Measurements from ENCODE around the gene CACNA1A. TPM values are rescaled to one million over a fixed set of nuclear protein-coding genes. Genes with fewer than 3 reads are reported as not detected.
A peak's percentile ranks its signal among the peaks of the same experiment; 100 is the strongest.

Gene CACNA1A
- polyA plus RNA-seq, 2 of the 4 experiments (the other 2 are of a cell fraction), result 0.27 to 0.71 TPM

GRCh38 chr19:13483215-13483614 lies 23.1 kb downstream of the CACNA1A start:
- ATAC-seq, result no peak
- no peak for FAIRE-seq
- Histone ChIP-seq H3K4me3 (no peak overlapping the region), H3K27ac (no peak overlapping the region), H3K4me2 (no peak overlapping the region), H3K9me3 (0 out of 3 replicates have a peak, but pooled peaks cover 2% of the 10 kb centered on the region), H3K4me1 (no peaks in the 10 kb centered on the region)
- TF ChIP-seq NR3C1 (IDR thresholded peaks at IDR 0.05), result no peak
- TF ChIP-seq MAZ (IDR thresholded peaks at IDR 0.05; ENCODE audit: borderline replicate concordance, low read depth, low read length), result no peak
- TF ChIP-seq ESRRA (IDR thresholded peaks at IDR 0.05; ENCODE audit: borderline replicate concordance, low read length), result no peak
- POLR2A ChIA-PET, result no interaction called here
- 4% methylated on average over 5 of the region's 5 CpGs for whole genome bisulfite sequencing (ENCODE audit: missing lambda C conversion rate)
- CTCF ChIA-PET, result no interaction called here
- peak in 1 of 2 experiments; percentile 16 for DNase-seq (ENCODE audit: low read depth in 1 of 2, low spot score in 1 of 2)

- Histone ChIP-seq H3K4me2 (no peak overlapping the region), H3K4me1 (no peaks in the 10 kb centered on the region), H3K9me3 (0 out of 3 replicates have a peak, but pooled peaks cover 2% of the 10 kb centered on the region), H3K4me3 (no peak overlapping the region), H3K27ac (no peak overlapping the region)
- CTCF ChIA-PET, result no interaction called here
- no peak for ATAC-seq
- FAIRE-seq, result no peak
- TF ChIP-seq CBX8 (IDR thresholded peaks at IDR 0.05), result no peak
- TF ChIP-seq ZSCAN20 (CRISPR knock-in tag; IDR thresholded peaks at IDR 0.05), result no peak
- POLR2A ChIA-PET, result no interaction called here
- DNase-seq (ENCODE audit: low read depth in 1 of 2, low spot score in 1 of 2), result no peak
- 14% methylated on average over 2 of the region's 2 CpGs for WGBS (ENCODE audit: missing lambda C conversion rate)
These were observed 27.7 kb downstream of the CACNA1A start for GRCh38 chr19:13478576-13478975.

- ChIA-PET POLR2A (no interaction called here), CTCF (no interaction called here)
- WGBS (ENCODE audit: missing lambda C conversion rate), result no CpG with 5 or more reads among the region's 1 CpG
- H3K9me3 ChIP-seq, result no peaks in the 10 kb centered on the region
- no peak overlapping the region for H3K27ac ChIP-seq
- ATAC-seq, result no peak
- no peaks in the 10 kb centered on the region for H3K4me1 ChIP-seq
- no peak for DNase-seq (ENCODE audit: low read depth in 1 of 2, low spot score in 1 of 2)
- H3K4me2 ChIP-seq, result no peak overlapping the region
- no peak for TF ChIP-seq HOXB13 (CRISPR knock-in tag; IDR thresholded peaks at IDR 0.05; ENCODE audit: low read depth)
- TF ChIP-seq MAZ (IDR thresholded peaks at IDR 0.05; ENCODE audit: borderline replicate concordance, low read depth, low read length), result no peak
- TF ChIP-seq E2F6 (IDR thresholded peaks at IDR 0.05; ENCODE audit: borderline replicate concordance, low read depth), result no peak
- no peak for TF ChIP-seq FOXS1 (CRISPR knock-in tag; IDR thresholded peaks at IDR 0.05)
- no peak for TF ChIP-seq CBX8 (IDR thresholded peaks at IDR 0.05)
- TF ChIP-seq ESRRA (IDR thresholded peaks at IDR 0.05; ENCODE audit: borderline replicate concordance, low read length), result no peak
- no peak for TF ChIP-seq SMC3 (IDR thresholded peaks at IDR 0.05)
- no peak for TF ChIP-seq HOXA7 (CRISPR knock-in tag; IDR thresholded peaks at IDR 0.05)
- TF ChIP-seq TP53 (CRISPR knock-in tag; IDR thresholded peaks at IDR 0.05), result no peak
- no peak for TF ChIP-seq CHD4 (IDR thresholded peaks at IDR 0.05; ENCODE audit: borderline replicate concordance)
- TF ChIP-seq ZNF302 (CRISPR knock-in tag; IDR thresholded peaks at IDR 0.05), result no peak
- TF ChIP-seq EP300 (IDR thresholded peaks at IDR 0.05), result no peak
- no peak for TF ChIP-seq ELK1 (IDR thresholded peaks at IDR 0.05; ENCODE audit: low read depth, low read length)
- no peak for TF ChIP-seq POLR2A (IDR thresholded peaks at IDR 0.05; ENCODE audit: low read length)
- TF ChIP-seq JUNB (IDR thresholded peaks at IDR 0.05), result no peak
- no peak for TF ChIP-seq NFE2L2 (conservative IDR thresholded peaks at IDR 0.05; ENCODE audit: low read length)
- no peak for TF ChIP-seq EHMT2 (IDR thresholded peaks at IDR 0.05; ENCODE audit: low read depth)
- TF ChIP-seq JUN (IDR thresholded peaks at IDR 0.05), result no peak
- FAIRE-seq, result no peak
- no peak overlapping the region for H3K4me3 ChIP-seq
These were observed 30.2 kb downstream of the CACNA1A start for GRCh38 chr19:13476071-13476470.

- no peaks in the 10 kb centered on the region for H3K4me1 ChIP-seq
- ChIA-PET POLR2A (no interaction called here), CTCF (no interaction called here)
- no peaks in the 10 kb centered on the region for H3K9me3 ChIP-seq
- no peak overlapping the region for H3K4me3 ChIP-seq
- no peak overlapping the region for H3K4me2 ChIP-seq
- FAIRE-seq (no peak), DNase-seq (ENCODE audit: low read depth in 1 of 2, low spot score in 1 of 2) (no peak), ATAC-seq (no peak)
- H3K27ac ChIP-seq, result no peak overlapping the region
- no peak for TF ChIP-seq TFCP2L1 (CRISPR knock-in tag; IDR thresholded peaks at IDR 0.05)
- TF ChIP-seq HOXB5 (CRISPR knock-in tag; IDR thresholded peaks at IDR 0.05), result no peak
- TF ChIP-seq RNF2 (IDR thresholded peaks at IDR 0.05; ENCODE audit: borderline replicate concordance, low read depth), result no peak
- no peak for TF ChIP-seq SREBF2 (IDR thresholded peaks at IDR 0.05)
- no peak for TF ChIP-seq NPAS2 (CRISPR knock-in tag; IDR thresholded peaks at IDR 0.05; ENCODE audit: borderline replicate concordance)
- TF ChIP-seq RAD21 (conservative IDR thresholded peaks at IDR 0.05 in 1 of 2, IDR thresholded peaks at IDR 0.05 in 1 of 2), result no peak
- no peak for TF ChIP-seq ESRRA (IDR thresholded peaks at IDR 0.05; ENCODE audit: borderline replicate concordance, low read length)
- no peak for TF ChIP-seq EHF (CRISPR knock-in tag; IDR thresholded peaks at IDR 0.05)
- TF ChIP-seq FOSL2 (IDR thresholded peaks at IDR 0.05), result no peak
- no peak for TF ChIP-seq FOSL2 (CRISPR knock-in tag; IDR thresholded peaks at IDR 0.05)
- no peak for TF ChIP-seq RARB (CRISPR knock-in tag; IDR thresholded peaks at IDR 0.05)
- no peak for TF ChIP-seq ATOH8 (CRISPR knock-in tag; IDR thresholded peaks at IDR 0.05; ENCODE audit: low read depth)
These were observed 31.2 kb downstream of the CACNA1A start for GRCh38 chr19:13475044-13475443.
